ENCODE measurements around the gene TBATA. TPM values are rescaled to one million over a fixed set of nuclear protein-coding genes. Genes with fewer than 3 reads are reported as not detected.
A peak's percentile ranks its signal among the peaks of the same experiment; 100 is the strongest.

The TBATA gene
- polyA plus RNA-seq (ENCODE audit: insufficient read length in 12 of 12): under 1 TPM in 2 of 12 donors, not detected in 10; 0.40 to 0.44 TPM
- long read RNA-seq, donor 1: 0 reads
- long read RNA-seq, donor 2: 0 reads
- long read RNA-seq, donor 3: 0 reads
- long read RNA-seq, donor 4: 0 reads
- long read RNA-seq, donor 5: 0 reads
- long read RNA-seq, donor 6: 0 reads
- long read RNA-seq, donor 7: 0 reads
- long read RNA-seq, donor 8: 0 reads
- long read RNA-seq, donor 9: 0 reads
- long read RNA-seq, donor 10: 0 reads
- long read RNA-seq, donor 11: 0 reads

DNA sequence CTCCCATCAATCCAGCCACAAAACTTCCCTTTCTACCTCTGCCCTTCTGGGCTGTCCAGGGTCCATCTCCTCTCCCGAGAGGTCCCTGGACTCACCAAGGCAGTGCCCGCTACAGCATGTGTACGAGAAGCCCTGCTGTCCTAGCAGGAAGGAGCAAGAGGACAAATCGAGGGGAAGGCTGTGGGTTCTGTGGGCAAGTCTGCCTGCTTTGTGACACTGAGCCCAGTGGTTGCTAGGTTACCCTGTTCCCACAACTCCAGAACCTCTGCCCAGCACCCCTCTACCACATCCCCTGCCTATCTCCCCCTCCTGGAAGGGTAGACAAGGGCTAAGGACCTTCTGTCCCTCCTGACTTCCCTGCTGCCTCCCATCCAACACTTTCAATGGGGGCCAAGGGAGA lies at the start of gene TBATA:
TSS of gene TBATA (minus strand) at position 188 of the 400 bp plus-strand sequence. CDS start 1,998 bp downstream, outside the sequence.
- no peak for DNase-seq

- DNase-seq: no peak
Measured at GRCh38 chr10:70834441-70835151, 49.4 kb upstream of the TBATA start.

GRCh38 chr10:70834021-70834420 lies 48.8 kb upstream of the TBATA start:
- no peak for DNase-seq

- DNase-seq: no peak
Measured at GRCh38 chr10:70833601-70834000, 48.4 kb upstream of the TBATA start.

DNA sequence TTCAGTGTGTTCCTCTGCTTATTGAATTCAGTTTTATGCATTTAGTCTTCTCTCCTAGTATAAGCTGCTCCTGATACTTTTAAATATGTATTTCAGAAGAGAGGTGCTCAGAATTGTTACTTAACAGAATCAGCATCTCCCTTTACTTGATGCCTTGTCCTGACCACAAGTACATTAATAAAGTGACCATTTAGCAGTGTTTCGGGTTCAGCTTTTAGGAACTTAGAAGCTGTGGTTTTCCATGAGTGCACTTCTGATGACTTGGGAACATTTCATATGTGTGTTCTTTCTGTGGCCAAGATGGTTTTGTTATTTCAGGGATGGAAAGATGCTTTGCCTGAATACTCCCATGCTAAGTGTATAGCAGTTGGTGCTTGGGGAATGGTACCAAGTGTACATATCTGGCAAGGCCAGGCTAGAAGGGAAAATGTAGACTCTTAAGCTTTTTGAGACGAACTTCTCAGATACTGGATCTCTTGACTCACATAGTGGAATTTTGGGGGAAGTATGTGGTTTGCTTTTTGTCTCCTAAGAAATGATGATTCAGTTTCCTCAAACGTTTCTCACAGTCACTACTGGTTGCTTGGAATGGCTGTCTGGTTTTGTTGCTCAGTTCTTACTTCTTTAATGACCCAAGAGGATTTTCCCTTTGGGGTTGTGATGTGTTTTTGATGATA lies 47.8 kb upstream of the TBATA start:
- DNase-seq: no peak

DNA sequence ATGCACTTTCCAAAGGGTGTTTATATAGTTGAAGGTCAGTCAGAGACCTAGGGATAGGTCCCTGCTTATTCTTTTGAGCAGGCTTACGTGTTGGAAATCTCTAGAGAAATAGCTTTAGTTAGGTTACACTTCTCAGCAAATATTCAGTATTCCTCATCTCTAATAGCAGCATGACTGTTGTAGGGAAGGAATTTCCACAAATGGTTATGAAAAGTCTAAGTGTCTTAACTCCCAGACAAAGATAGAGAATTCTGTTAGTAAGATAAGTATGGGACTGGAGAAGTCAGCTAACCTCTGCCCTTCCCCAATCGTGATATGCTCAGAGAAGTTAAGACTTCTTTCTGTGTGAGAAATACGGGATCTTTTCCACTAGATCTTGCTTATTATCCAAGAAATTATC lies 47.0 kb upstream of the TBATA start:
- no peak for DNase-seq

GRCh38 chr10:70830164-70830563 lies 45.0 kb upstream of the TBATA start:
- DNase-seq: no peak

DNA sequence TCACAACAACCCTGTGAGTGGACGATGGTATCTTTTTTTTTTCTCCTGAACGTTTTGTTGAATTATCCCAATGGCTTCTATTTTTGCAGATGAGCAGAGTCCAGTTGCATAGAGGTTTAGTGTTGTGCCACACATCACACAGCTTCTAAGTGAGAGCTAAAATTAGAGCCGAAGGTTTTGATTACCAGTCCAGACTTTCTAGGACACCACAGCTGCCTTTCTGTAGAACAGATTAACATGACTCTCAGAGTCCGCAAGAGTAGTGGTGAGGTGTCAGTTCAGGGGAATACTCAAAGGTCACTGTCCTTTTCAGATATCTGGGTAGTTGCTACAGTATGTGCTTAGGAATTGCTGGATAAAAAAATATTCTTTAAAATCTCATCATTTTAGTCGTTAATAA lies 44.4 kb upstream of the TBATA start:
- no peak for DNase-seq

GRCh38 chr10:70828923-70829322 lies 43.7 kb upstream of the TBATA start:
- no peak for DNase-seq

GRCh38 chr10:70827086-70827757 lies 42.0 kb upstream of the TBATA start:
- no peak for DNase-seq

- DNase-seq: no peak
Measured at GRCh38 chr10:70822076-70822820, 37.1 kb upstream of the TBATA start.

GRCh38 chr10:70820976-70821750 lies 36.0 kb upstream of the TBATA start:
- no peak for DNase-seq

GRCh38 chr10:70816220-70816894 lies 31.2 kb upstream of the TBATA start:
- peak; percentile 76 for DNase-seq

GRCh38 chr10:70815504-70816219 lies 30.5 kb upstream of the TBATA start, which contains the start of gene SGPL1:
Gene SGPL1 (plus strand): TSS chr10:70815948. CDS start chr10:70816854, 906 bp downstream.
- peak; percentile 76 for DNase-seq

GRCh38 chr10:70814126-70814525 lies 28.9 kb upstream of the TBATA start:
- no peak for DNase-seq

DNA sequence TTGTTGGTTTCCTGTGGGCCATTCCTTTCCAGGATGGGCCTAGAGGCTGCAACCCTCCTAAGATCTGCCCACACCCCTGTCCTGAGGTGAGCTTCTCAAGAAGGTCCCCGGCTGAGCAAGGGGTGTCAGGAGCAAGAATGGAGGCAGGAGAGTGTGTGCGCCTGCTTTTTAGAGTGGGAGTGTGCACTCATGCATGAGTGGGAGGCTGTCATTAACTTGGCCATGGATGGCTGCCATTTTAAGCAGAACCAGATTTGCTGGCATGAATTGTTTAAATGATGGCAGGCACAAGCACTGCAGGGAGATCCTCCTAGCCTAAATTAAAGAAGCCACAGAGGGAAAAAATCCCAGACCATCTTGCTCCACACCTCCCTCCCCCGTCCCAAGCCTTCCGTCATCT lies 27.6 kb upstream of the TBATA start:
- no peak for DNase-seq

DNA sequence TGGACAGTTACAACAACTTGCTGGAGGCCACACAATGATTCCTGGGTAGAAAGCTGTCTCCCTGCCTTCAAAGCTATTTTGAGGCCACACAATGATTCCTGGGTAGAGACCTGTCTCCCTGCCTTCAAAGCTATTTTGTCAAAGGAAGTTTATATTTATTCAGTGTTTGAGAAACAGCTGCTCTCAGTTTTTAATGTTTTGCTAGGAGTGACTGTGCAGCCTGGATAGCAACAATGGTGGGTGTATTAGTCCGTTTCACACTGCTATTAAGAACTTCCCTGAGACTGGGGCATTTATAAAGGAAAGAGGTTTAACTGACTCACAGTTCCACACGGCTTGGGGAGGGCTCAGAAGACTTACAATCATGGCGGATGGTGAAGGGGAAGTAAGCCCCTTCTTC lies 26.7 kb upstream of the TBATA start:
- no peak for DNase-seq

GRCh38 chr10:70810967-70811366 lies 25.8 kb upstream of the TBATA start:
- DNase-seq: no peak

GRCh38 chr10:70809726-70810125 lies 24.5 kb upstream of the TBATA start:
- DNase-seq: no peak
